HepG2 (cell line): Measurements from ENCODE around the gene CLEC2A.

ENCODE experiments used
- JUND ChIP-seq: sonication (generic); formaldehyde crosslinking; IDR thresholded peaks from 2 replicates; pipeline ENCODE4 v1.8.0; 2022; ENCODE audit warnings: mild to moderate bottlenecking, missing genetic modification reagents
- NCOA2 ChIP-seq: sonication (generic); formaldehyde crosslinking; IDR thresholded peaks from 2 replicates; pipeline ENCODE4 v1.8.0; 2022; ENCODE audit warnings: inconsistent platforms
- POLR2AphosphoS5 ChIP-seq: IDR thresholded peaks from 2 replicates; pipeline ENCODE4 v1.6.1; 2012; ENCODE audit warnings: low read depth, low read length
- RBFOX2 ChIP-seq: fragments of 200-400 bp; formaldehyde crosslinking; IDR thresholded peaks from 2 replicates; pipeline ENCODE4 v1.6.1; 2017; ENCODE audit warnings: low read depth, mild to moderate bottlenecking, low read length
- SNAPC2 ChIP-seq: sonication (generic); formaldehyde crosslinking; IDR thresholded peaks from 2 replicates; pipeline ENCODE4 v1.8.1; 2022; ENCODE audit warnings: mild to moderate bottlenecking, missing genetic modification reagents
- ZNF20 ChIP-seq: sonication (generic); formaldehyde crosslinking; IDR thresholded peaks from 2 replicates; pipeline ENCODE4 v1.4.0; 2020; ENCODE audit warnings: mild to moderate bottlenecking, moderate library complexity, missing genetic modification reagents
- ZNF331 ChIP-seq: sonication (generic); formaldehyde crosslinking; IDR thresholded peaks from 2 replicates; pipeline ENCODE4 v1.4.0; 2020; ENCODE audit warnings: missing genetic modification reagents

- TF ChIP-seq JUND (CRISPR knock-in tag): no peak
- TF ChIP-seq POLR2AphosphoS5: no peak
- TF ChIP-seq ZNF20 (CRISPR knock-in tag): no peak
- TF ChIP-seq NCOA2 (CRISPR knock-in tag): no peak
- no peak for TF ChIP-seq SNAPC2 (CRISPR knock-in tag)
- no peak for TF ChIP-seq ZNF331 (CRISPR knock-in tag)
- TF ChIP-seq RBFOX2: no peak
These were observed 50.9 kb downstream of the CLEC2A start, which contains the start of gene KLRF2 for GRCh38 chr12:9881246-9881645.
